ENCODE measurements around the gene FBN2.

DNA sequence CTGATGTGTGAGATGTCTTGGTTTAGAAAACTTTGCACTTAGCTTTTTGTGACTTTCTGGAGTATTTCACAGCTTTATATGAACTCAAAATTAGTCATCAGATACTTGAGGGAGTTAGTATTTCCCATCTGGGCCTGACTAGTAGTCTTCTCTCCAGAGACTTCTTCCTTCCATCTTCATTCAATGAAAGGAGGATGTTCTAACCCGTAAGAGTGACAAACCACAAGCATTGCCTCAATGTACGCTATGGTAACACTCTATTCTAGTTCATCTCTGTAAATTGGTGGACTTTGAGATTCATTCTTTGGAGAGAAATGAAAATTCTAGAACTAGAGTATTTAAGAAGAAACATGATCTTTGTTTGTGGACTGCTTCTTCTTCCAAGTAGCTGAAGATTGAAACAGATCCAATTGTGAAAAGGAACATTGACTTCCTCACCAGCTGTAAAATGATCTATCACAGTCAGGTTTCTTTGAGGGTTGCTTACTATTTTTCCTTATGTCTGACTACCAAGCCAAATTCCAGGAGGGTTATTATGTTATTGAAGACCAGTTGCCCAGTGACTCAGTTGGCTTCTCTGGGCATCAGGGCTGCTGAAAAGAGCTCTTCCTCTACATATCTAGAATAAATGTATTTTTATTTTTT lies 296.9 kb downstream of the FBN2 start:
- TF ChIP-seq POLR2AphosphoS5 (IDR thresholded peaks at IDR 0.05; ENCODE audit: low read depth, low read length) (no peak), ZNF274 (IDR thresholded peaks at IDR 0.05; ENCODE audit: low read depth, low read length) (no peak)
- TF ChIP-seq, protein P1, sequence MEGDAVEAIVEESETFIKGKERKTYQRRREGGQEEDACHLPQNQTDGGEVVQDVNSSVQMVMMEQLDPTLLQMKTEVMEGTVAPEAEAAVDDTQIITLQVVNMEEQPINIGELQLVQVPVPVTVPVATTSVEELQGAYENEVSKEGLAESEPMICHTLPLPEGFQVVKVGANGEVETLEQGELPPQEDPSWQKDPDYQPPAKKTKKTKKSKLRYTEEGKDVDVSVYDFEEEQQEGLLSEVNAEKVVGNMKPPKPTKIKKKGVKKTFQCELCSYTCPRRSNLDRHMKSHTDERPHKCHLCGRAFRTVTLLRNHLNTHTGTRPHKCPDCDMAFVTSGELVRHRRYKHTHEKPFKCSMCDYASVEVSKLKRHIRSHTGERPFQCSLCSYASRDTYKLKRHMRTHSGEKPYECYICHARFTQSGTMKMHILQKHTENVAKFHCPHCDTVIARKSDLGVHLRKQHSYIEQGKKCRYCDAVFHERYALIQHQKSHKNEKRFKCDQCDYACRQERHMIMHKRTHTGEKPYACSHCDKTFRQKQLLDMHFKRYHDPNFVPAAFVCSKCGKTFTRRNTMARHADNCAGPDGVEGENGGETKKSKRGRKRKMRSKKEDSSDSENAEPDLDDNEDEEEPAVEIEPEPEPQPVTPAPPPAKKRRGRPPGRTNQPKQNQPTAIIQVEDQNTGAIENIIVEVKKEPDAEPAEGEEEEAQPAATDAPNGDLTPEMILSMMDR (IDR thresholded peaks at IDR 0.05 in 2 of 3, conservative IDR thresholded peaks at IDR 0.05 in 1 of 3; ENCODE audit: borderline replicate concordance in 1 of 3, insufficient read depth in 1 of 3, low read depth in 2 of 3, low read length in 2 of 3): no peak
- TF ChIP-seq, protein P2, sequence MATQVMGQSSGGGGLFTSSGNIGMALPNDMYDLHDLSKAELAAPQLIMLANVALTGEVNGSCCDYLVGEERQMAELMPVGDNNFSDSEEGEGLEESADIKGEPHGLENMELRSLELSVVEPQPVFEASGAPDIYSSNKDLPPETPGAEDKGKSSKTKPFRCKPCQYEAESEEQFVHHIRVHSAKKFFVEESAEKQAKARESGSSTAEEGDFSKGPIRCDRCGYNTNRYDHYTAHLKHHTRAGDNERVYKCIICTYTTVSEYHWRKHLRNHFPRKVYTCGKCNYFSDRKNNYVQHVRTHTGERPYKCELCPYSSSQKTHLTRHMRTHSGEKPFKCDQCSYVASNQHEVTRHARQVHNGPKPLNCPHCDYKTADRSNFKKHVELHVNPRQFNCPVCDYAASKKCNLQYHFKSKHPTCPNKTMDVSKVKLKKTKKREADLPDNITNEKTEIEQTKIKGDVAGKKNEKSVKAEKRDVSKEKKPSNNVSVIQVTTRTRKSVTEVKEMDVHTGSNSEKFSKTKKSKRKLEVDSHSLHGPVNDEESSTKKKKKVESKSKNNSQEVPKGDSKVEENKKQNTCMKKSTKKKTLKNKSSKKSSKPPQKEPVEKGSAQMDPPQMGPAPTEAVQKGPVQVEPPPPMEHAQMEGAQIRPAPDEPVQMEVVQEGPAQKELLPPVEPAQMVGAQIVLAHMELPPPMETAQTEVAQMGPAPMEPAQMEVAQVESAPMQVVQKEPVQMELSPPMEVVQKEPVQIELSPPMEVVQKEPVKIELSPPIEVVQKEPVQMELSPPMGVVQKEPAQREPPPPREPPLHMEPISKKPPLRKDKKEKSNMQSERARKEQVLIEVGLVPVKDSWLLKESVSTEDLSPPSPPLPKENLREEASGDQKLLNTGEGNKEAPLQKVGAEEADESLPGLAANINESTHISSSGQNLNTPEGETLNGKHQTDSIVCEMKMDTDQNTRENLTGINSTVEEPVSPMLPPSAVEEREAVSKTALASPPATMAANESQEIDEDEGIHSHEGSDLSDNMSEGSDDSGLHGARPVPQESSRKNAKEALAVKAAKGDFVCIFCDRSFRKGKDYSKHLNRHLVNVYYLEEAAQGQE (IDR thresholded peaks at IDR 0.05; ENCODE audit: low read depth): no peak
